Measurements from ENCODE around the gene RNF187. TPM values are rescaled to one million over a fixed set of nuclear protein-coding genes. Genes with fewer than 3 reads are reported as not detected.

Gene RNF187
- total RNA-seq, 1 experiment from 2014 or later, result 63.4 TPM

GRCh38 chr1:228452194-228453021, 34.8 kb upstream of the RNF187 start:
- Histone ChIP-seq H3K23ac (ENCODE audit: insufficient read length, low read depth, low read length) (no peak overlapping the region), H4K20me1 (ENCODE audit: control insufficient read depth, insufficient read depth, insufficient read length) (no peaks in the 10 kb centered on the region), H3T11ph (ENCODE audit: low read length) (no peak overlapping the region), H2BK5ac (ENCODE audit: insufficient read length, low read length) (no peak overlapping the region), H3K14ac (ENCODE audit: insufficient read depth, low read length) (no peak overlapping the region), H3K23me2 (ENCODE audit: insufficient read length, low read depth, low read length, poor library complexity, severe bottlenecking) (no peaks in the 10 kb centered on the region), H3K79me1 (ENCODE audit: insufficient read depth, low read depth, low read length, poor library complexity, severe bottlenecking) (no peaks in the 10 kb centered on the region), H4K91ac (ENCODE audit: insufficient read length, low read depth, low read length) (no peak overlapping the region), H4K8ac (replicated peaks; ENCODE audit: insufficient read length, low read depth, low read length) (no peak overlapping the region), H3K18ac (ENCODE audit: insufficient read length, low read depth, low read length) (no peak overlapping the region), H3K56ac (ENCODE audit: insufficient read length, low read depth, low read length) (no peak overlapping the region), H3K79me2 (ENCODE audit: insufficient read depth, low read length) (no peaks in the 10 kb centered on the region), H2AK5ac (ENCODE audit: insufficient read length, low read length) (no peak overlapping the region), H3K9me3 (ENCODE audit: control insufficient read depth, low read depth, low read length) (no peaks in the 10 kb centered on the region), H2BK15ac (ENCODE audit: low read depth, low read length) (no peak overlapping the region), H3K27ac (ENCODE audit: insufficient read length, low read depth, low read length) (no peak overlapping the region), H2AFZ (ENCODE audit: low read length) (no peak overlapping the region), H3K9ac (ENCODE audit: extremely low read depth, insufficient read length, low read length) (no peak overlapping the region), H3K27me3 (ENCODE audit: insufficient read depth, low read length) (peaks cover 1% of the 10 kb centered on the region; the same call in 1 of the 2 replicates), H2BK120ac (ENCODE audit: low read depth, low read length, poor library complexity, severe bottlenecking) (no peak overlapping the region), H3K4me1 (ENCODE audit: insufficient read depth, low read length) (no peaks in the 10 kb centered on the region), H4K5ac (ENCODE audit: insufficient read length, low read depth, low read length) (no peak overlapping the region), H2BK12ac (ENCODE audit: insufficient read length, low read depth, low read length) (no peak overlapping the region), H3K4me2 (ENCODE audit: insufficient read depth, insufficient read length, low read length) (no peak overlapping the region), H2BK20ac (ENCODE audit: low read depth, low read length, poor library complexity, severe bottlenecking) (no peak overlapping the region), H3K4ac (ENCODE audit: low read depth, low read length) (no peak overlapping the region)
- Mint-ChIP-seq H3K4me3 (no peak overlapping the region), H3K9me3 (no peaks in the 10 kb centered on the region), H3K36me3 (ENCODE audit: insufficient read depth in 1 of 3, low read depth in 3 of 3) (peaks cover 4 to 8% (median 5%) of the 10 kb centered on the region in 3 experiments; a peak in 6 of 7 replicates), H3K4me1 (peaks cover 11 to 16% of the 10 kb centered on the region in 2 experiments), H3K27ac (no peak overlapping the region), H3K27me3 (ENCODE audit: low read depth) (peaks cover 35% of the 10 kb centered on the region)
- DNase-seq, result no peak
- WGBS (ENCODE audit: extremely low coverage, insufficient read length, low lambda C conversion rate), result no CpG with 5 or more reads among the region's 10 CpGs
- no peak for TF ChIP-seq CTCF (conservative IDR thresholded peaks at IDR 0.05)

Measured in H9 (cell line).